GM18909 (cell line): ENCODE results near the gene C16orf82.

ENCODE experiments used
- ATAC-seq: cut with Tn5 transposase; IDR thresholded peaks from one replicate; pipeline ENCODE4 v1.9.1; 2021; ENCODE audit warnings: mild to moderate bottlenecking; ENCODE audit not compliant: unreplicated experiment, poor library complexity

Gene C16orf82

DNA sequence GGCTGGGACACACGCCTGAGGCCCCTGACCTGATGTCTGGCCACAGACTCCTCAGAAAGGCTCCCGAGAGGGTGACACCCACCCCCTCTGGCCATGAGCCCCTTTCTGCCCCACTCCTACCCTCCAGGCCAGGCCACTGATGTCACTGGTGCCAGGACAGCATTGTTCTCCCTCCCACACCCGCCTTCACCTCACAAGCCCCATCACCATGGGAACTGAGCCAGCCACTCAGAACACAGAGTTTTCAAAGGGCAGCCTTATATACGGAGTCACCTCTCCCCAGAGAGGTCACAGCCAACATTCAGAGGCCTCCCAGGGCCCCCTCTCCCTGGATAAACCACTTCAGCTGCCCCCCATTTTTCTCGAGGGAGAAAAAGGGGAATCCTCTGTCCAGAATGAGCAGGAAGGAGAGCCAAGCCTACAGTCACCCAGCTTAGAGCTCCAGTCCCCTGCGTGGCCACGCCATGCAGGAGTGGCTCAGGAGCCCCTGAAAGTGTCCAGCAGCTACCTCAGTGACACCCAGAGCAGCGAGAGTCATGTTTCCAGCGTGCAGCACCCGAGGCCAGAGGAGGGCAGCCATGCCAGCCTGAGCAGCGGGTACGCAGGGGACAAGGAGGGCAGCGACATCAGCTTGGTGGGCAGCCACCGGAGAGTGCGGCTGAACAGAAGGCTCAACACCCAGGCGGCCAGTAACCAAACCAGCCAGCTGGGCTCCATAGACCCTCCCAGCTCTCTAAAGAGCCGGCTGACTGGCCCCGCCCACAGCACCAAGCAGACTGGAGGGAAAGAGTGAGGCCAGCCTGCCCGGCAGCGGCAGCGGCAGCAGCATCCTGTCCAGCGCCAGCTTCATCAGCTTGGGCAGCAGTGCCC is at the start of gene C16orf82:
Gene C16orf82 (plus strand): TSS at position 260 of the 870 bp plus-strand sequence.
- no peak for ATAC-seq

DNA sequence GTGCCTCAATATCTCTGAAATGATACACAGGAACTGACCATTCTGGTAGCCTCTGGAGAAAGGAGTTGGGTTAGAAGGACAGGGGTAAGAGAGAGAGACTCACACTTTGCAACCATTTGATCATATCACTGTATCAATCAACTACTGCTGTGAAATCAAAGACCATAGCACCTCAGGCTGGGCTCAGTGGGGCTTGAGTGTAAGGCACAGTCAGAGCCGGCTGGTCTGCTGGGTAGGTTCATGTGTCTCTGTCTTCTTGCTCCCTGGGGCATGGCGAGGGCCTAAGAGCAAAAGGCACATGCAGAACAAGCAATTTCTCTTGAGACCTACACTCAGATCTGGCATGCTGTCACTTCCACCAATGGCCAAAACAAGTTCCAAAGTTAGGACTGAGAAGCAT is 46.7 kb upstream of the C16orf82 start:
- ATAC-seq: no peak

DNA sequence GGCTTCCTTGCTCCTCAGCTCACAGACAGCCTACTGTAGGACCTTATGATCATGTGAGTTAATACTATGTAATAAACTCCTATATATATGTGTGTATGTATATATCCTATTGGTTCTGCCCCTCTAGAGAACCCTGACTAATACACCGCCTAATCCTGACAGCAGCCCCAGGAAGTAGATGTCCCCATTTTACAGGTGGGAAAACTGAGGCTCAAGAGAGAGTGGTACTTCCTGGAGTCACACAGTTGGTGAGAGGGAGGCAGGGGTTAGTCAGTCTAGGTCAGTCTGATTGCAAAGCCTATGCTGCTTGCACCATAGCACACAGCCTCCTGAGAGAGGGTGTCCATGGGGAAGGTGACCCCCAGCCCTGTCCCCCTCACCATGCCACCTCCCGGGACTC is 42.7 kb upstream of the C16orf82 start:
- ATAC-seq: no peak

DNA sequence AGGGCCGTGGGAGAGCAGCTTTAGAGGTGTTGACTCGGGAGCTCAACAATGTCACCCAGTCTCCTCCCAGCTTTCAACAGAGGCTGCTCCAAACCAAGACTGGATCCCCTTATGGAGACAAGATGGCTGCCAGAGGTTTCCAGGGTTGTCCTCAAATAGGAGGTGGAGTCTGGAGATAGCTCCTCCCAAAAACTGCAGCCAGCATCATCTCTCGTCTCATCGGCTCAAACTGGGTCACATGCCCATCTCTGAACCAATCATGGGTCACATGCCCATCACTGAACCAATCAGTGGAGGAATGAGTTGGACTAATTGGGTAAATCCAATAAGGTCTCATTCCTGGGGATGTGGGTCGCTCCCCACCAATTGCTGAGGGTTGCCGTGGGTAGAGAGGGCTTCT is 41.1 kb upstream of the C16orf82 start:
- ATAC-seq: no peak

DNA sequence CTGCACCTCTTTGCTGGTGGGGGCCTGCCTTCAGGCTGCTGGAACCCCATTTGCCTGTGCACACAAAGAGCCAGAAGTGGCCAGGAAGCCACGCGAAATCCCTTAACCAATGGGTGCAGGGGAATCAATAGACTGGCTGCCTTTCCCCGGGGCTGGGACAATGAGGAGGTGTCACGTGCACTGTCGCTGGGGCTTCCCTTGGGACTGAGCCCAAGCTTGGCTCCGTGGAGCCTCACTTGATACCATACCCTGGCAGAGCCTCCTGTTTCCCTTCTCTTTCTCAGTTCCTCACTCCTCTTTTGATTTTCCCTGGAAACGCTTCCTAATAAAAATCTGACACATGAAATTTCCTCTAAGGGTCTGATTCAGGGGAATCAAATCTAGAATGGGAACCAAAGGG is 38.8 kb upstream of the C16orf82 start:
- no peak for ATAC-seq

DNA sequence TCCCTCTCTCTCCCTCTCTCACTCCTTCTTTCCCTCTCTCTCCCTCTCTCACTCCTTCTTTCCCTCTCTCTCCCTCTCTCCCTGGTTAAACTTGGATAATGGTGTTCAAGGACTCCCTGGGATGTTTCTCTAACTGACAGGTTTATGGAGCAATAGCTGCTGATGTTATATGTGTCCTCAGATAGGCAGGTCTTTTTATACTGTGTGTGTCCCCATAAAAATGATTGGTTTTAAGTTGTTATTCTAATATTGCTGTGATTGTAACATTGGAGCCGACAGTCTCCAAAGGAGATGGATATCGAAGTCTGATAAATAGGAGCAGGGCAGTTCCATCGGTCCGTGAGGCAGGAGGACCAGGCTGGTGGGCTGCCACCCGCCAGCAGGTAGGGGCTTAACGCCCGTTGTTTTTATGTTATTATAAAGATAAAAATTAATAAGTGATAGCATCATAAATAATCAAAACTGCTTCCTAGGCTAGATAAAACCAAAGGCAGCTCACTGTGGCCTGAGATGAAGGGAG is 38.1 kb upstream of the C16orf82 start:
- no peak for ATAC-seq

DNA sequence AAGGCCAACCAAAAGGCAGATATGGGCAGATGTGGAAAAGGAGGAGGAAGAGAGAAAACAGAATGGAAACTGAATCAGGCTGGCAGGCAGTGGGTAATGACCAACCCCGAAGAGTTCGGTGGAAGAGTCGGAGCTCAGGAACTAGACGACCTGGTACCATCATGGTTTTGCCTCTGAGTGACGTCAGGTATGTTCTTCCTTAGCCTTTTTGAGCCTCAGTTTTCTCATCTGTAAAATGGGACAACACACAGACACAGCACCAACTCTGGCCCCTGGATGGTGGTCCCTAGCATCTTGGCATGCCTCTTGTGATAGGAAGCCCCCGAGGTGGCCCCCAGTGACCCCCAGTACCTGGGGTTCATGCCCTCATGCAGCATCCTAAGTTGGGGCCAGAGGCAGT is 37.2 kb upstream of the C16orf82 start:
- ATAC-seq: no peak

DNA sequence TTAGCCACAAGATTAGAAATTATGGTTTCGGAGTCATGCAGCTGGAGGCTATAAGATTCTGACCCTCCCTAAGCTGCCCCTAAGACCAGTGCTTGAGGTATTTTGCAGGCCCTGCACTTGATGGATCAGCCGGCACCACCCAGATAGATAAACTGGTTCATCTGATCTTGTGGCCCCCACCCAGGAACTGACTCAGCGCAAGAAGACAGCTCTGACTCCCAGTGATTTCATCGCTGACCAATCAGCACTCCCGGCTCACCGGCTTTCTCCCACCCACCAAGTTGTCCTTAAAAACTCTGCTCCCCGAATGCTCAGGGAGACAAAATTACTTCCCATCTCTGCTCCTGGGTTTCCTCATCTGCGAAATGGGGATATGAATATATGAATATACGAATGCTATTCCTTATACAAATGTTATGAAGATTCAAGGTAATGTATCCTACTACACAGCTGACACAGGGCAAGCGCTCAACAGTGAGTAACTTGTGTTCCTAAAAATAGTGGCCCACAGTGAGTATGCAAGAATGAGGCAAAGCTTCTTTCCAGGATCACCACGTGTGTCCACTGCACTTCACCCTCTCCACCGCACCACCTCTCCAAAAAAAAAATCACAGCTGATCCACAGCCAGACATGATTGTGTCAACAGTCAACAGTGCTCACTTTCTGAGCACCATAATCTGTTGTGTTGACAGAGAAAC is 33.3 kb upstream of the C16orf82 start:
- ATAC-seq: no peak

DNA sequence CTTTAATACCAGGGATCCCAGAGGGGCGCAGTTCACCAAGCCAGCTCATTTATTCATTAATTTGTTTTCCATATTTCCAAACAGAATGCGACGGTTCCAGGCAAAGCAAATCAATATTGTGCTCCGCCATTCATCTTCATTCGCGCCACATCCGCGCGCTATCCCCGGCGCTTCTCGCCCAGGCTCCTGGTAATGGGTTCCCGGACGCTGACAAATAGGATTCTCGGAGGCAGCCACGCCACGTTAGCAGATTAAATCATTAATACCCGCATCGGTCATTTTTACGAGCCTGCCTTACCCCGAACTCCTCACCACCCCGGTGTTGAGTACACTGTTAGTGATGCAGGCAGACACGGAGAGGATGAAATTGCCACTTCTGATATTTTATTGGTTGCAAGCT is 26.0 kb upstream of the C16orf82 start:
- no peak for ATAC-seq

DNA sequence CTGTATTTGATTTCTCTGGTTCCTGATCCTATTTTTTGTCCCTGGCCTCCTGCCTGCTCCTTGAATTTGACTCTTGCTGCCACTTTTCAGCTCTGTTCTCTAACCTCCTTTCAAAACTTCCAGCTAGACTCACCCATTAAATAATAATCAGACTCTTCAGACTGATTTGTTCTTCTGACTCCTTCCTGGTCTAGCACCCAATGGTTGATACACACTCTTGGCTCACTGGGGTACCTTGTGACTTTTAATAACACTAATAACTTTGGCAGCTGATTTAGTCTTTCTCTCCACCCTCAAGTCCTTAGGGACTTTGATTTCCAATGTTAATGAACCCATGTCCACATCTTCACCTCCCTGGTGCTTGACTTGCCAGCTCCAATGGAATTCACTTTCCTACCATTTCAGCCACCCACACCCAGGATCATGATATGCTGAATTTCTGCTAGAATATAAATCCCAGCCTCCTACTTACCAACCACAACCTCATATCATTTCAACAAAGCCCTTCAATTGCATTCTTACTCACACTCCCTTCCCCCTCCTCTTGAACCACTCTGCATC is 19.7 kb upstream of the C16orf82 start:
- ATAC-seq: no peak

DNA sequence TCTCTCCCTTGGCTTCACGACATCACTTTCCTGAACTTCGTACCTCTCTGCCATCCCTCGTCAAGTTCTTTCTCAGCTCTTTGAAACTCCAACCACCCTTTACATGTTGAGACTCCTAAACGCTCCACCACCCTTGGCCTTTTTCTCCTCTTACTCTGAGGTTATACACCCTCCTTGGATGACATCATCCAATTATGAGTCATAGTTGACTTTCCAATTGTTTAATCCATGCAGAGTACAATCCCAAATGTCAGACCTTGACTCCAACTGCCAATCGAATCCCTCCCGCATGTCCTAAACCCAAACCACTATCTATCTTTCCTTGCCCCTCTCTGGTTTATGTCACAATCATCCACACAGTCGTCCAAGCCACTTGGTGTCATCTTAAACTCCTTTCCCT is 18.4 kb upstream of the C16orf82 start:
- no peak for ATAC-seq

DNA sequence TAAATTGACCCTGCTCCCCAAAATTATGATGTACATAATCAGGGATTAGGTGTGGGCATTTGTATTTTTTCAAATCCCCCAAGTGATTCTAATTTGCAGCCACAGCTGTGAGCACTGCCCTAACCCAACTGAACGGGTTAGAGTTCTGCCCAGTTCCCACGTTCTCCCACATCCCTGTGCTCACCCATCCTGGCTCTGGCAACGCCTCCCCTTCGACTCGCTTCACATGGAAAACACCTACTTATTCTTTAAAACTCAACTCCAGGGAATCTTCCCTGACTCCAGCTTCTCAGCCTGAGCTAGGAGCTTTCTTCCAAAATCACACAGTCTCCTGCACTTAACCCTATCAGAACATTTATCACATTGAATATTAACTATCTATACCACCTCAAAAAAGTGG is 17.6 kb upstream of the C16orf82 start:
- no peak for ATAC-seq

DNA sequence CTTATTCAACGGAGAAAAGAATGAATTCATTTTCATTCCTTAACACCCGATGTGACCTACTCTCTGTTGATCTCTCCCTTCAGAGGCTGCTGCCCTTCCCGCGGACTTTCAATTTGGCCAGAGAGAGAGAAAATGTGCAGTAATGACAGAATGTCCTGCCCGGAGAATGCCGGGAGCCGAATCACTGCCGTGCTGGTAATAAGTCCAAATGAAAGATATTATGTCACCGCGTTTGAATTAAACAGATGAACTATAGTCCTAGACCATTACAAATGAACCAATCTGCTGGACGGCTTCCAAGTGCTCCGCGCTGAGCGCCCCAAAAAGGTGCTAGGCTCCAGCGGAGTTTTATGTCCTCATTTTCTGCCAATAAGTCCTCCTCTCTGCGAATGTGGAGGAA is 14.7 kb upstream of the C16orf82 start:
- ATAC-seq: no peak

DNA sequence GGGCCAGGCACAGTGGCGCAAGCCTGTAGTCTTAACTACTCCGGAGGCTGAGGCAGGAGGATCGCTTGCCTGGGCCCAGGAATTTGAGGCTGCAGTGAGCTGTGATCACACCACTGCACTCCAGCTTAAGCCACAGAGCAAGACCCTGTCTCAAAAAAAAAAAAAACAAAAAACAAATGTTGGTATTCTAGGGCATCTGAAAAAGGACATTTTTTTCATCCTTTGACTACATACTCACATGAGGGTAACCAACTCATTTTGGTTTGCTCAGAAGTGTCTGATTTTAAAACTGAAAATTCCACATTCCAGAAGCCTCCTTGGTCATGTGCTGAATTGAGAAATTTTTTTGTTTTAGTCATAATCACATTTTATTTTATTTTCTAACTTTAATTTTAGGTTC is 12.7 kb upstream of the C16orf82 start:
- ATAC-seq: no peak

DNA sequence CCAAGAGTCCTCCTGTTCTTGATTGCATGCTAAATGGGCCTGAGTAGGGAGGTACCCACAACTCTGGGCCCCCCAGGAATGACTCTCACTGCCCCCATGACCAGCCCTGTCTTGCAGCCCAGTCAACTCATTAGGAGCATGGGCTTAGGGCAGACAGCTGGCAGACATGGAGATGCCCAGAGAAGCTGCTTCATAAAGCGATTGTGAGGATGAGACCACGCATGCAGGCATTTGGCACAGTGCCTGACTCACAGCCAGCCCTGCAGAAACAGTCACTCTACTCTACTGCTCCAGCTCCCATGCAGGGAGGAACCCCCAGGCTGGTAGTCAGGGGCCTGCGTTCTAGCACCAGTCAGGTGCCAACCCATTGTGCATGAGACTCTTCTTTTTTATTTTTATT is 8.4 kb upstream of the C16orf82 start:
- no peak for ATAC-seq

DNA sequence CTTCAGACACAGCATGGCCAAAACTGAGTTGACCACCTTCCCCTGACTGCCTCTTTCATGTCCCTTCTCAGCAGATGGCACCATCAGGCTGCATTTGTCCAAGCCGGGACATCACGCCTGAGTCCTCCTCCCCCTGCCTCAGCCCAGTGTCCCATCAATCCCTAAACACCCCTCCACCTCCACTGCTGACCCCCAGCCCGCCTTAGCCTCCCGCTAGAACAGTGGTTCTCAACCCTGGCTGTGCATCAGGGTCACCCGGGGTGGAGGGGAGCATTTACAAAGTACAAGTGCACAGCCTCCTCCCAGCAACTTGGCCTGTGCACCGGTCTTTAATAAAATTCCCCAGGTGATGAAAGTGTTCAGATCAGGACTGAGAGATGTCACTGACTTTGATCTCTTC is 4.0 kb downstream of the C16orf82 start:
- ATAC-seq: no peak

DNA sequence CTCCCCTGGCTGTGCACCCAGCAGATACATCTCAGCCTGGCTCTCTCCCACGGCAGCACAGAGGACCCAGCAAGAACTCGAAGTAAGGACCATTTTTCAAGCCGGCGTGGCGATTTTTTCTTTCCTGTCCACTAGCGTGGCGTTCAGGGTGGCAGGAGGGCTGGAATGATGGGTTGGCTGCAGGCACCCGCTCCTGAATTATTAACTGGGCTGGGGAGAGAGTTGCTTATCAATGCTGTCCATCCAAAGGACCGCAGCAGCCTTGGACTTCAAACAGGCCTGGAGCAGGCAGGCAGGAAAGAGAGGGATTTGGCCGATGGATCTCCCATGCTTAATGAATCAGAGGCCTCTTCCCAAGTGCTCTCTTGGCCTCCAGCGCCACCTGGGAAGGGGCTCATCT is 7.0 kb downstream of the C16orf82 start:
- no peak for ATAC-seq

DNA sequence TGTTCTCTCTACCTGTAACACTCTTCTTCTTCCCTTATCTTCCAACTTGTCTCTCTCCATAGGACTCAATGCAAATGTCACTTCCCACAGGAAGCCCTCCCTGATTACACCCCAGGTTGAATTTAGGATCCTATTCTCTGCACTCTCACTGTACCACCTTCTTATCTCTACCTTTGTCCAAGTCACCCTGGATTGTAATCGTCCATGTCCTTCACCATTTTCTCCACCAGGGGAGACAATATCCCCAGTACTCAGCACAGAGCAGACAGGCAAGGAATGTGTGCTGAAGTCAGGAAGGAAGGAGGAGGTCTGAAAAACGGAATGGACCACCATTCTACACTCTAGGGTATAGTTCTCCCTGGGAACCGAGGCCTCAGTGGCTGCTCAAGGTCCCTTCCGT is 14.2 kb downstream of the C16orf82 start:
- no peak for ATAC-seq

DNA sequence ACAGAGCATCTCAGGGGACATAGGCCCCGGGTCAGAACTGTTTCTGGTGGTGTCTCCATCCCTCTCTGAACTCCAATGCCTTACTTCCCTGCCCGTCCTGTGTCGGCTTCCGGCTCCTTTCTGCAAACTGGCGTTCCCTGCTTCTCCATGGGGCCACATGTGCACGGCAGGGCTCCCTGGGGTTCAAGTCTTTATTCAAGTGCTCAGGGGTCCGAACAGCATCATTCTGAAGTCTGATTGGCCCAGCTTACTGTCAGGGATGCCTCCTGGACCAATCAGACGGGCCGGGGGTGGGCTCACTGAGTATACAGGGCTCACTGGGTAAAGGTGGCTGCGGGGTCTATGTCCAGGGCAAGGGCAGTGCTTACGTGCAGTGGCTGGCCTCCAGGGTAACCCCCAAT is 17.1 kb downstream of the C16orf82 start:
- no peak for ATAC-seq

DNA sequence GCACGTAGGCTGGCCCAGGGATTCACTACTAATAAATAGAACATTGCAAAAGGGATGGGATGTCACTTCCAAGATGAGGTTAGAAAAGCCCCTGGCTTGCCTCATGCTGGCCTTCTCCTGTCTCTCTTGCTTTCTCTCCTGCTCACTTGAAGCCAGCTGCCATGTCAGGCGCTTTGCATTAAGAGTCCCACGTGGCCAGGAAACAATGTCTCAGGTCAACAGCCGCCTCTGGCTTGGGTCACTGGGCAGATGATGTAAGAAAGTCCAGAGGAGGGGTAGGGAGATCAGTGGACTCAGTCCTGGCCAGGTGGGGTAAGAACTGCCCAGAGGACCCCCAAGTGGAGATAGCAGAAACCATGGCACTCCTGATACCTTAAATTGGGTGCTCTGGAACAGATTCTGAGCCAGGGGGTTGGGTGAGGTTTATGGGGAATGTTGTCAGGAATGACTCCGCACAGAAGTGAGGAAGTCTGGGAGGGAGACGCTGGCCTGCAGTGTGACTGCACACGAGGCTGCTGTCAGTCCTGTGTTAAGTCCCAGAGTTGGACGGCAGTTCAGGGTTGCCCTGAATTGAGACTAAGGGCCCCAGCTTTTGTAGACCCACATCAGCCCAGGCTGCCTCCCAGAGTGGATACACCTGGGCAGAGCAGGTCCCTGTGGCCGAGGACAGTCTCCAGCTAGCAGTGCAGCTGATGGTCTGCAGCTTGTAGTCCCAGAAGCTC is 17.7 kb downstream of the C16orf82 start:
- ATAC-seq: no peak

DNA sequence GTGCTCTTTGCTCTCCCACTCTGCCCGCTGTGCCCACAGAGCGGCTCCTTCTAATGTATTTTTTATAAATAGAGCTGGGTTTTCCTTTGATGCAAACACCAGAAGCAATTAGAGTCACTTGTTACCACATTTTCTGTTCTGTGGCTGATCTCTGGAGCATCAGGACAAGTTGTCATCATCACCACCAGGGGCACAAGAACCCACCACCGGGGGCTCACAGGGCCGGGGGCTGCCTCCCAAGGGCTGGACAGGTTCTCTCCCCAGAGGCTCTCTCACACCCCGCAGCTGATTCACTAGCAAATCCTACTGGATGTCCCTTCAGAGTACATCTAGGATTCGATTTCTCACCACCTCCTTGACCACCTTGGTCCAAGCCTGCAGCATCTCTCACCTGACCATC is 18.5 kb downstream of the C16orf82 start:
- no peak for ATAC-seq
